Mesenchymal stem cell (in vitro differentiated cells and primary cell): ENCODE measurements around the gene SLAMF7.
A peak's percentile ranks its signal among the peaks of the same experiment; 100 is the strongest.

Experiments used
- DNase-seq: peaks from one replicate; pipeline ENCODE4 v3.0.0-alpha.2; 2013
- H2AFZ ChIP-seq: one replicate; pipeline ENCODE4 v1.6.1; 2013; ENCODE audit warnings: low read depth, mild to moderate bottlenecking, control low read depth, inconsistent platforms, low read length, moderate library complexity
- H2AK5ac ChIP-seq: 2 replicates; pipeline ENCODE4 v1.6.1; 2013; ENCODE audit warnings: low read length, moderate library complexity, mild to moderate bottlenecking, inconsistent platforms; ENCODE audit not compliant: severe bottlenecking
- H2BK120ac ChIP-seq: one replicate; pipeline ENCODE4 v1.6.1; 2013; ENCODE audit warnings: low read depth, mild to moderate bottlenecking, inconsistent platforms, low read length, moderate library complexity
- H2BK12ac ChIP-seq, 2 experiments: one replicate each; pipeline ENCODE4 v1.6.1; 2013; ENCODE audit warnings: inconsistent platforms in 2 of 2, low read length in 2 of 2, mild to moderate bottlenecking in 2 of 2, moderate library complexity in 2 of 2, control low read depth in 1 of 2
- H2BK15ac ChIP-seq: one replicate; pipeline ENCODE4 v1.6.1; 2013; ENCODE audit warnings: mild to moderate bottlenecking, low read depth, inconsistent platforms; ENCODE audit not compliant: poor library complexity, severe bottlenecking
- H2BK5ac ChIP-seq: 2 replicates; pipeline ENCODE4 v1.6.1; 2013; ENCODE audit warnings: low read depth, mild to moderate bottlenecking, low read length, control low read depth, inconsistent platforms; ENCODE audit not compliant: poor library complexity, severe bottlenecking
- H3K14ac ChIP-seq, 2 experiments: one replicate each; pipeline ENCODE4 v1.6.1; 2013; ENCODE audit warnings: inconsistent platforms in 2 of 2, low read length in 2 of 2, control low read depth in 1 of 2, mild to moderate bottlenecking in 1 of 2, moderate library complexity in 1 of 2
- H3K18ac ChIP-seq, 2 experiments: one replicate each; pipeline ENCODE4 v1.6.1; 2013; ENCODE audit warnings: inconsistent platforms in 2 of 2, low read length in 2 of 2, control low read depth in 1 of 2, low read depth in 1 of 2, mild to moderate bottlenecking in 1 of 2
- H3K23ac ChIP-seq, 2 experiments: one replicate each; pipeline ENCODE4 v1.6.1; 2013; ENCODE audit warnings: inconsistent platforms in 2 of 2, low read length in 2 of 2, mild to moderate bottlenecking in 2 of 2, moderate library complexity in 2 of 2, control low read depth in 1 of 2
- H3K27ac ChIP-seq: 2 replicates; pipeline ENCODE4 v1.5.1; 2013; ENCODE audit warnings: mild to moderate bottlenecking, moderate library complexity, low read length, control low read depth, inconsistent platforms; ENCODE audit not compliant: poor library complexity, severe bottlenecking
- H3K27me3 ChIP-seq, 2 experiments: 2 replicates each; pipeline versions ENCODE4 v1.6.1 to v1.7.0; 2013; ENCODE audit warnings: low read length in 2 of 2, mild to moderate bottlenecking in 2 of 2, moderate library complexity in 2 of 2, control low read depth in 1 of 2, inconsistent platforms in 1 of 2; ENCODE audit not compliant: control insufficient read depth in 1 of 2, insufficient read depth in 1 of 2
- H3K36me3 ChIP-seq, 2 experiments: 2 replicates each; pipeline versions ENCODE4 v1.6.1 to v1.7.0; 2013; ENCODE audit warnings: low read length in 2 of 2, control low read depth in 1 of 2, inconsistent platforms in 1 of 2, low read depth in 1 of 2, mild to moderate bottlenecking in 1 of 2; ENCODE audit not compliant: insufficient read depth in 2 of 2, control insufficient read depth in 1 of 2
- H3K4ac ChIP-seq, 2 experiments: one replicate each; pipeline ENCODE4 v1.6.1; 2013; ENCODE audit warnings: inconsistent platforms in 2 of 2, low read length in 2 of 2, mild to moderate bottlenecking in 2 of 2, moderate library complexity in 2 of 2, control low read depth in 1 of 2, low read depth in 1 of 2
- H3K4me1 ChIP-seq: 2 replicates; pipeline ENCODE4 v1.6.1; 2013; ENCODE audit warnings: low read depth, low read length, control low read depth; ENCODE audit not compliant: control insufficient read depth, insufficient read depth
- H3K4me2 ChIP-seq: 2 replicates; pipeline ENCODE4 v1.6.1; 2013; ENCODE audit warnings: low read length, mild to moderate bottlenecking, inconsistent platforms; ENCODE audit not compliant: poor library complexity, severe bottlenecking
- H3K4me3 ChIP-seq, 2 experiments: 2 replicates each; pipeline versions ENCODE4 v1.5.1 to v1.7.0; 2013; ENCODE audit warnings: low read length in 2 of 2, mild to moderate bottlenecking in 2 of 2, control low read depth in 1 of 2, low read depth in 1 of 2; ENCODE audit not compliant: insufficient read depth in 1 of 2
- H3K79me1 ChIP-seq: replicated peaks from 2 replicates; pipeline ENCODE4 v1.6.1; 2013; ENCODE audit warnings: mild to moderate bottlenecking, control low read depth, low read length, inconsistent platforms; ENCODE audit not compliant: poor library complexity, severe bottlenecking
- H3K9ac ChIP-seq: 2 replicates; pipeline ENCODE4 v1.7.0; 2013; ENCODE audit warnings: mild to moderate bottlenecking, low read length, moderate library complexity
- H3K9me3 ChIP-seq: 2 replicates; pipeline ENCODE4 v1.7.0; 2013; ENCODE audit warnings: mild to moderate bottlenecking, low read length; ENCODE audit not compliant: control insufficient read depth
- H4K8ac ChIP-seq: one replicate; pipeline ENCODE4 v1.6.1; 2013; ENCODE audit warnings: inconsistent platforms, mild to moderate bottlenecking, low read length, moderate library complexity
- H4K91ac ChIP-seq: one replicate; pipeline ENCODE4 v1.6.1; 2013; ENCODE audit warnings: mild to moderate bottlenecking, low read length, inconsistent platforms
- WGBS: methylation state at CpG from one replicate; pipeline ENCODE4 v1.1.7; 2013; ENCODE audit warnings: mixed read lengths; 5-methylcytosine and 5-hydroxymethylcytosine counted together

SLAMF7 gene

DNA sequence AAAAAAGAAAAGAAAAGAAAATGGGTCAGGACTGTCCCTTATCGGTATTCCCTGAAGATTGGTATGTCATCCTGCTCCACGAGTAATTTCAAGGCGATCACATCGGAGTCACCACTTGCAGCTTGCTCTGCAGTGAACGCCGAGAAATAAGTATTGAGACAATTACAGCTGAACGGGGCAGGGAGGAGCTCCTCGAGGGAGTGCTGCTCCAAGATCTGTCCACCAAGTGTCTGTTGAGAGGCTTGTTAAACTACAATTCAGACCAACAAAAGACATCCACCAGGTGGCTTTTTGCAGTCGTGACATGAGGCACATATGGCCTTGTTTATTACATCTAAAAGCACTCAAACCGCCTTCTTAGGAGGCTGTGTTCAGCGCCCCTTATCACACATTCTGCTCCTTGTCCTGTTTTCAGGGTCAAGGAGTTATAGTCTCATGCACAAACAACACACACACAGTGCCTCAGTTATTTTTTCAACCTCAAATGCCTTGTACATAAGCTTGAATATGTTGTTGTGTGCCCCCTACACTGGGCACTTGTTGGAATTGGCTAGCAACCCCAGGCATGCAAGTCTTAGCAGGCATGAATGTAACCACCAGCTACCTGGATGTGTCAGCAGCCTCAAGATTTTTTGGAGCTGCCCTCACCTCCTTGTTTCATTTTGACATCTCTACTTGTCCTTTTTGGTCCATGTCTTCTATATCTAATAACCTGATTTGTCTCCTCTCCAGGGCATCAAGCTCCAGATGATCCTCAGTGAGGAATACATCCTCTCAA is 14.4 kb upstream of the SLAMF7 start:
- Histone ChIP-seq H3K18ac (no peak overlapping the region), H3K79me1 (no peaks in the 10 kb centered on the region), H3K4me3 (no peak overlapping the region), H4K91ac (no peak overlapping the region), H2BK15ac (no peak overlapping the region), H4K8ac (no peak overlapping the region), H3K4me2 (no peak overlapping the region), H3K9ac (no peak overlapping the region), H2AK5ac (no peak overlapping the region), H3K9me3 (no peaks in the 10 kb centered on the region), H3K36me3 (no peaks in the 10 kb centered on the region), H2BK5ac (no peak overlapping the region), H3K14ac (no peak overlapping the region), H3K4ac (no peak overlapping the region), H2BK12ac (no peak overlapping the region), H2BK120ac (no peak overlapping the region), H3K27ac (no peak overlapping the region), H3K4me1 (no peaks in the 10 kb centered on the region), H2AFZ (no peak overlapping the region), H3K27me3 (peaks cover 0 to 14% of the 10 kb centered on the region in 2 experiments), H3K23ac (no peak overlapping the region)
- DNase-seq = no peak
- 82% methylated on average over 11 of the region's 11 CpGs for WGBS

DNA sequence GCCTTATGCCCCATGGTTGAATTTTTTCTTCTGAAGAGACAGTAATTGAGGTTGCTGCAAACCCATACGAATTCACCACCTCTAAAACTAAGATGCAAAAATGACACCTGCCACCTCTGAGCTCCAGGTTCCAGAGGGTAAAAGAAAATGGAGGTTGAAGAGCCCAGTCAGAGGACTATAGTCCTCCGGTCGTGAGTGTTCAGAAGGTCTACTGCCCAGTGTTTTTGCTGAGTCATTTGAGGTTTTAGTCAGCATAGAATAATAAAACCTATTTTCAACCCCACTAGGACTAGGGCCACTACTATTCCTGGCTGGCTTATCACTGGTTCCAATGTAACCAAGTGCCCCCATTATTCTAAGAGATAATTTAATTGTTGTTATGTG is 12.9 kb upstream of the SLAMF7 start:
- no peak overlapping the region for H2BK12ac ChIP-seq
- 15% methylated on average over 2 of the region's 3 CpGs for WGBS

DNA sequence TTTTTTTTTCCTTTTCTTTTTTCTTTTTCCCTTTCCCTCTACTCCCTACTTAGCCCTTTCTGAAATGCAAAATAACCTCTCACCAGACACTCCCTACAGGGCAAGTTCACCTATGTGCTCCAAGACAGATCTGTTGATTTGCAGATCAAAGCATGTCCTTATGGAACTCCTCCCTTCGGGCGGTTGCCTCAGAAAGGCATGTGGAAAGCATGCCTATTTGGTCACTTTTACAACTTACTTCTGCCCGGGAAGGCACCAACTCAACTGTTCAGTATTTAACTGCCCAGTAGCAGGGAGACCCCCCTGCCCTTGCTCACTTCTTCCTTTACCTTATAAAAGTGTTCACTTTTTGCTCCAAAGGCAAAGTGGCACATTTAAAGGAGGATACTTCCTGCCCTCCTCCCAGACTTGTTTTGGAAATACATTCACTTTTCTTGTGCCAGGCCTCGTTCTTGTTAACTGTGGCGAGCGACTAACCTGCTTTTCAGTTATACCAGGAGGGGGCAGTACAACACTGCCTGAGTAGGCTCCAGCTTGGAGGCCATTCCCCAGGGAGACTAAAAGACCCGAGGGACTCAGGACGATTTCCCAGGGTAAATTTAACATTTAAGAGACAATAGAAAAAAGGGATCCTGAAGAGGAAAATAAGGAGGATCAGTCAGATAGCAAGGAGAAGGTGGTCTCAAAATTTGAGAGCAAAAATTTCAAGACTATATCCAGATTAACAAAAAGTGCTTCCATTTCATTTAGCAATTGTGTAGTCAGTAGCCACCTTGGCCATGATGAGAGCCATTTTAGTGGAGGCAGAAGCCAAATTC is 12.3 kb upstream of the SLAMF7 start:
- 14% methylated on average over 8 of the region's 8 CpGs for whole genome bisulfite sequencing
- H4K91ac ChIP-seq = no peak overlapping the region
- no peak overlapping the region for H3K23ac ChIP-seq
- no peak overlapping the region for H3K9ac ChIP-seq
- H3K4ac ChIP-seq = no peak overlapping the region
- no peak overlapping the region for H3K14ac ChIP-seq
- no peak overlapping the region for H2AK5ac ChIP-seq
- H3K4me1 ChIP-seq = no peaks in the 10 kb centered on the region
- H3K4me3 ChIP-seq = no peak overlapping the region
- DNase-seq = peak; percentile 66
- no peak overlapping the region for H2BK120ac ChIP-seq
- H3K36me3 ChIP-seq = no peaks in the 10 kb centered on the region
- H3K27ac ChIP-seq = no peak overlapping the region
- H2BK15ac ChIP-seq = no peak overlapping the region
- no peaks in the 10 kb centered on the region for H3K9me3 ChIP-seq
- peak overlapping the region; percentile 7 for H4K8ac ChIP-seq
- no peak overlapping the region for H2AFZ ChIP-seq
- no peak overlapping the region for H2BK12ac ChIP-seq
- no peaks in the 10 kb centered on the region for H3K79me1 ChIP-seq
- H3K27me3 ChIP-seq = peaks cover 0 to 18% of the 10 kb centered on the region in 2 experiments
- no peak overlapping the region for H3K4me2 ChIP-seq
- H3K18ac ChIP-seq = no peak overlapping the region
- no peak overlapping the region for H2BK5ac ChIP-seq

More for the DNA sequence above, 12.9 kb upstream of the SLAMF7 start:
- no peak overlapping the region for H3K9ac ChIP-seq
- no peak overlapping the region for H3K18ac ChIP-seq
- no peaks in the 10 kb centered on the region for H3K36me3 ChIP-seq
- H2AFZ ChIP-seq = no peak overlapping the region
- H4K91ac ChIP-seq = no peak overlapping the region
- H3K23ac ChIP-seq = no peak overlapping the region
- peaks cover 0 to 18% of the 10 kb centered on the region in 2 experiments for H3K27me3 ChIP-seq
- no peak overlapping the region for H3K4me2 ChIP-seq
- no peaks in the 10 kb centered on the region for H3K9me3 ChIP-seq
- no peaks in the 10 kb centered on the region for H3K4me1 ChIP-seq
- peak; percentile 5 for DNase-seq
- no peak overlapping the region for H2AK5ac ChIP-seq
- no peak overlapping the region for H4K8ac ChIP-seq
- no peak overlapping the region for H3K14ac ChIP-seq
- no peak overlapping the region for H2BK5ac ChIP-seq
- no peak overlapping the region for H3K4ac ChIP-seq
- no peak overlapping the region for H2BK120ac ChIP-seq
- H3K79me1 ChIP-seq = no peaks in the 10 kb centered on the region
- no peak overlapping the region for H3K4me3 ChIP-seq
- H3K27ac ChIP-seq = no peak overlapping the region
- H2BK15ac ChIP-seq = no peak overlapping the region

DNA sequence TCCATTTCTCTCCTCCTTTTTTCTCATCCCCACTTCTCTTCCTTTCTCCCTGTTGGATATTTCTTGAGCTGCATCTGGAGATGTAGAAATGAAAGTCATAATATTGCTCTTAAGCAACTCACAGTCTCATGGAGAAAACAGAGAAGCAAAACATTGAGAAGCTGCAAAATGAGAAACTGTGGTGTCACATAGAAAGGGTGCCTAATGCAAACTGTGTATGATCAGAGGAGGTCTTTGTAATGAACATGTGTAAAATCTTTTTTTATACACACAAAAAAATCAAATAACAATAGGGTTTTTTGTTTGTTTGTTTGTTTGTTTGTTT is 11.8 kb upstream of the SLAMF7 start:
- no peak overlapping the region for H2BK120ac ChIP-seq

More for the DNA sequence above, 11.8 kb upstream of the SLAMF7 start:
- H2AFZ ChIP-seq = no peak overlapping the region
- H4K8ac ChIP-seq = no peak overlapping the region
- no peaks in the 10 kb centered on the region for H3K36me3 ChIP-seq
- H3K4ac ChIP-seq = no peak overlapping the region
- H3K4me2 ChIP-seq = no peak overlapping the region
- no peak overlapping the region for H2AK5ac ChIP-seq
- no peak overlapping the region for H3K27ac ChIP-seq
- H3K4me3 ChIP-seq = no peak overlapping the region
- H2BK15ac ChIP-seq = no peak overlapping the region
- no peak overlapping the region for H2BK5ac ChIP-seq
- no peaks in the 10 kb centered on the region for H3K9me3 ChIP-seq
- H4K91ac ChIP-seq = no peak overlapping the region
- no peak overlapping the region for H2BK12ac ChIP-seq
- H3K4me1 ChIP-seq = no peaks in the 10 kb centered on the region
- no peak overlapping the region for H3K14ac ChIP-seq
- H3K27me3 ChIP-seq = peaks cover 0 to 17% of the 10 kb centered on the region in 2 experiments
- H3K9ac ChIP-seq = no peak overlapping the region
- no peak overlapping the region for H3K18ac ChIP-seq
- H3K79me1 ChIP-seq = no peaks in the 10 kb centered on the region
- DNase-seq = no peak
- no peak overlapping the region for H3K23ac ChIP-seq
